K562 (cell line): ENCODE measurements around the gene THADA. TPM values are rescaled to one million over a fixed set of nuclear protein-coding genes. Genes with fewer than 3 reads are reported as not detected.

ENCODE experiments used
- ASH1L ChIP-seq: fragments of 450-650 bp; IDR thresholded peaks from 2 replicates; pipeline ENCODE4 v1.6.1; 2018; ENCODE audit warnings: borderline replicate concordance, mild to moderate bottlenecking, low read depth; ENCODE audit not compliant: partially characterized antibody
- CBX8 ChIP-seq: fragments of 200-600 bp; sonication (generic); IDR thresholded peaks from 2 replicates; pipeline ENCODE4 v1.6.1; 2012; ENCODE audit warnings: borderline replicate concordance, mixed run types, low read depth, mild to moderate bottlenecking, moderate library complexity, mixed read lengths, low read length, control low read depth, inconsistent platforms; ENCODE audit not compliant: poor library complexity, severe bottlenecking; ENCODE audit errors: extremely low read depth
- HCFC1 ChIP-seq: IDR thresholded peaks from 2 replicates; pipeline ENCODE4 v1.6.1; 2012; ENCODE audit warnings: low read depth, low read length, improper control_type of control experiment
- HDAC1 ChIP-seq, 2 experiments: fragments of 450-650 bp; IDR thresholded peaks; 2 replicates each; pipeline ENCODE4 v1.6.1; 2016 to 2017; ENCODE audit warnings: inconsistent platforms in 1 of 2, mild to moderate bottlenecking in 1 of 2, moderate library complexity in 1 of 2
- NFE2 ChIP-seq: IDR thresholded peaks from 2 replicates; pipeline ENCODE4 v1.6.1; 2014; ENCODE audit warnings: antibody characterized with exemption, low read depth
- PCBP1 ChIP-seq: fragments of 200-400 bp; formaldehyde crosslinking; IDR thresholded peaks from 2 replicates; pipeline ENCODE4 v1.6.1; 2018; ENCODE audit warnings: mild to moderate bottlenecking, low read depth, low read length; ENCODE audit not compliant: poor library complexity, severe bottlenecking
- POLR3G ChIP-seq: IDR thresholded peaks from 2 replicates; pipeline ENCODE4 v1.6.1; 2011; ENCODE audit not compliant: insufficient read length, insufficient replicate concordance; ENCODE audit errors: extremely low read depth
- RBM17 ChIP-seq: fragments of 200-400 bp; formaldehyde crosslinking; IDR thresholded peaks from 2 replicates; pipeline ENCODE4 v1.6.1; 2017; ENCODE audit warnings: low read depth, mild to moderate bottlenecking, low read length, borderline replicate concordance
- XRCC4 ChIP-seq: IDR thresholded peaks from one replicate; pipeline ENCODE4 v1.6.1; 2011; ENCODE audit not compliant: insufficient read depth, insufficient read length; ENCODE audit errors: extremely low read depth
- ZKSCAN8 ChIP-seq: fragments of 200-800 bp; sonication (Bioruptor generic); IDR thresholded peaks from 2 replicates; pipeline ENCODE4 v1.6.1; 2016; ENCODE audit warnings: missing genetic modification characterization, missing compliant biosample characterization
- ZNF3 ChIP-seq: fragments of 250-450 bp; sonication (Bioruptor Pico); IDR thresholded peaks from 2 replicates; pipeline ENCODE4 v1.5.0; 2021; ENCODE audit warnings: mild to moderate bottlenecking, moderate library complexity
- polyA plus RNA-seq, 8 experiments: library from polyadenylated mRNA; depleted of rRNA in 4 of 8; stranded (reverse) in 5 of 8; unstranded in 3 of 8; fragments of >200 nt; fragmentation: Nextera tagmentation in 2 of 8; fragmentation: Illumina TruSeq in 1 of 8; extraction: Ambion mirVana in 2 of 8; extraction: Trizol in 1 of 8; gene quantifications; 2 replicates each; pipeline versions ENCODE4 v1.2.1 to v1.2.3, GENCODE V29; 2011 to 2014; ENCODE audit warnings: inconsistent platforms in 1 of 8, missing spikeins in 1 of 8
- total RNA-seq, 7 experiments: library from RNA; depleted of rRNA in 6 of 7; stranded (reverse); fragments of >200 nt in 6 of 7; fragmentation: Illumina TruSeq in 2 of 7; extraction: Trizol in 2 of 7; gene quantifications; 2 replicates each; pipeline versions ENCODE4 v1.2.1 to v1.2.3, GENCODE V29; 2011 to 2021; ENCODE audit warnings: low replicate concordance in 1 of 7
- TF ChIP-seq, protein P1 (sequence below), 2 experiments: fragments of 450-650 bp in 1 of 2; IDR thresholded peaks; 2 replicates each; pipeline ENCODE4 v1.6.1; 2011 to 2017; ENCODE audit warnings: low read depth in 2 of 2, antibody characterized with exemption in 1 of 2, borderline replicate concordance in 1 of 2, low read length in 1 of 2, mild to moderate bottlenecking in 1 of 2, mixed read lengths in 1 of 2; ENCODE audit not compliant: control insufficient read depth in 1 of 2
- TF ChIP-seq, protein P2 (sequence below): fragments of 250-450 bp; sonication (Bioruptor Pico); IDR thresholded peaks from 2 replicates; pipeline ENCODE4 v1.5.0; 2022; ENCODE audit warnings: mild to moderate bottlenecking
- TF ChIP-seq, protein P3 (sequence below): fragments of 450-650 bp; formaldehyde crosslinking; IDR thresholded peaks from 2 replicates; pipeline ENCODE4 v1.4.0; 2020; ENCODE audit warnings: mild to moderate bottlenecking, moderate library complexity
- TF ChIP-seq, protein P4 (sequence below): fragments of 150-350 bp; IDR thresholded peaks from 2 replicates; pipeline ENCODE4 v1.6.1; 2014; ENCODE audit warnings: low read depth, mild to moderate bottlenecking, low read length, borderline replicate concordance

The THADA gene
- total and polyA plus RNA-seq, 9 of the 15 experiments (the other 6 are each of a cell fraction or from before 2014, with no cell fraction given) = 17.8 to 34.7 (median 31.9) TPM

DNA sequence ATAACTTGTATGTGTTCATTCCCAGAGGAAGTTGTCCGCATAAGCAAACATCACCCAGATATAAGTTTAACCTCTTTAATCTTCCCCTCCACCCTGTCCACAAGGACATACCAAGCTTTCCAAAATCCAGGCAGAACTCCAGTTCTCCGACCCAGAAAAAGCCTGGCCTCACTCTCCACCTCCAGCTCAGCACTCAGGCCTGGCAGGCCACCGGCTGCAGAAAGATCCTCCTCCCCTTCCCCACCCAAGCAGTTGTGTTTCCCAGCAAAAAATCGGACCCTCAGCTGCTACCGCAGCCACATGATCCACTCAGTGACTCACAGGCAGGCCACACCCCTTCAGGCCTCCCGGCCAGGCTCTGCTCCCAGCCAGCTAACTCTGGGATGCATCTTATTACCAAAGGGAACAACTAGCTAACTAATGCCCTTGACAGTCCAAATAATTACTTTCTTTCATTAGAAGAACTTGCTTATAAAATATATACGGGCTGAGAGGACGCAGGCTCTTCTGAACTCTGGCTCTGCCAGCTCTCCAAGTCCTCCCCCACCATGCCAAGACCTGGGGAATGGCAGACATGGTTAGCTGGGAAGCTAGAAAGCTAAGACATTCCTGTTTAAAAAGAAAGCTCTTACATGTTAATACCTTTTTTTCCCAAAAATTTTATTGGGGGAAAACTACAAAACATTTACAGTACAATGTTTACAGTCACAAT lies 373.9 kb downstream of the THADA start (continued):
- TF ChIP-seq, protein P1, sequence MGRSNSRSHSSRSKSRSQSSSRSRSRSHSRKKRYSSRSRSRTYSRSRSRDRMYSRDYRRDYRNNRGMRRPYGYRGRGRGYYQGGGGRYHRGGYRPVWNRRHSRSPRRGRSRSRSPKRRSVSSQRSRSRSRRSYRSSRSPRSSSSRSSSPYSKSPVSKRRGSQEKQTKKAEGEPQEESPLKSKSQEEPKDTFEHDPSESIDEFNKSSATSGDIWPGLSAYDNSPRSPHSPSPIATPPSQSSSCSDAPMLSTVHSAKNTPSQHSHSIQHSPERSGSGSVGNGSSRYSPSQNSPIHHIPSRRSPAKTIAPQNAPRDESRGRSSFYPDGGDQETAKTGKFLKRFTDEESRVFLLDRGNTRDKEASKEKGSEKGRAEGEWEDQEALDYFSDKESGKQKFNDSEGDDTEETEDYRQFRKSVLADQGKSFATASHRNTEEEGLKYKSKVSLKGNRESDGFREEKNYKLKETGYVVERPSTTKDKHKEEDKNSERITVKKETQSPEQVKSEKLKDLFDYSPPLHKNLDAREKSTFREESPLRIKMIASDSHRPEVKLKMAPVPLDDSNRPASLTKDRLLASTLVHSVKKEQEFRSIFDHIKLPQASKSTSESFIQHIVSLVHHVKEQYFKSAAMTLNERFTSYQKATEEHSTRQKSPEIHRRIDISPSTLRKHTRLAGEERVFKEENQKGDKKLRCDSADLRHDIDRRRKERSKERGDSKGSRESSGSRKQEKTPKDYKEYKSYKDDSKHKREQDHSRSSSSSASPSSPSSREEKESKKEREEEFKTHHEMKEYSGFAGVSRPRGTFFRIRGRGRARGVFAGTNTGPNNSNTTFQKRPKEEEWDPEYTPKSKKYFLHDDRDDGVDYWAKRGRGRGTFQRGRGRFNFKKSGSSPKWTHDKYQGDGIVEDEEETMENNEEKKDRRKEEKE (IDR thresholded peaks at IDR 0.05; ENCODE audit: borderline replicate concordance in 1 of 2, control insufficient read depth in 1 of 2, low read depth in 2 of 2, low read length in 1 of 2) = no peak
- TF ChIP-seq HCFC1 (peak; percentile 35; the same call in 1 of the 2 replicates), POLR3G (no peak), ZKSCAN8 (CRISPR knock-in tag) (no peak), RBM17 (no peak), HDAC1 (IDR thresholded peaks at IDR 0.05) (peak in 1 of 2 experiments; percentile 93; a peak in 2 of 4 replicates), PCBP1 (no peak), ZNF3 (no peak), NFE2 (no peak), ASH1L (no peak), XRCC4 (no peak), CBX8 (no peak)
- TF ChIP-seq, protein P2, sequence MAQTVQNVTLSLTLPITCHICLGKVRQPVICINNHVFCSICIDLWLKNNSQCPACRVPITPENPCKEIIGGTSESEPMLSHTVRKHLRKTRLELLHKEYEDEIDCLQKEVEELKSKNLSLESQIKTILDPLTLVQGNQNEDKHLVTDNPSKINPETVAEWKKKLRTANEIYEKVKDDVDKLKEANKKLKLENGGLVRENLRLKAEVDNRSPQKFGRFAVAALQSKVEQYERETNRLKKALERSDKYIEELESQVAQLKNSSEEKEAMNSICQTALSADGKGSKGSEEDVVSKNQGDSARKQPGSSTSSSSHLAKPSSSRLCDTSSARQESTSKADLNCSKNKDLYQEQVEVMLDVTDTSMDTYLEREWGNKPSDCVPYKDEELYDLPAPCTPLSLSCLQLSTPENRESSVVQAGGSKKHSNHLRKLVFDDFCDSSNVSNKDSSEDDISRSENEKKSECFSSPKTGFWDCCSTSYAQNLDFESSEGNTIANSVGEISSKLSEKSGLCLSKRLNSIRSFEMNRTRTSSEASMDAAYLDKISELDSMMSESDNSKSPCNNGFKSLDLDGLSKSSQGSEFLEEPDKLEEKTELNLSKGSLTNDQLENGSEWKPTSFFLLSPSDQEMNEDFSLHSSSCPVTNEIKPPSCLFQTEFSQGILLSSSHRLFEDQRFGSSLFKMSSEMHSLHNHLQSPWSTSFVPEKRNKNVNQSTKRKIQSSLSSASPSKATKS = peak; percentile 80; the same call in 1 of the 2 replicates
- TF ChIP-seq, protein P3, sequence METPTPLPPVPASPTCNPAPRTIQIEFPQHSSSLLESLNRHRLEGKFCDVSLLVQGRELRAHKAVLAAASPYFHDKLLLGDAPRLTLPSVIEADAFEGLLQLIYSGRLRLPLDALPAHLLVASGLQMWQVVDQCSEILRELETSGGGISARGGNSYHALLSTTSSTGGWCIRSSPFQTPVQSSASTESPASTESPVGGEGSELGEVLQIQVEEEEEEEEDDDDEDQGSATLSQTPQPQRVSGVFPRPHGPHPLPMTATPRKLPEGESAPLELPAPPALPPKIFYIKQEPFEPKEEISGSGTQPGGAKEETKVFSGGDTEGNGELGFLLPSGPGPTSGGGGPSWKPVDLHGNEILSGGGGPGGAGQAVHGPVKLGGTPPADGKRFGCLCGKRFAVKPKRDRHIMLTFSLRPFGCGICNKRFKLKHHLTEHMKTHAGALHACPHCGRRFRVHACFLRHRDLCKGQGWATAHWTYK (CRISPR knock-in tag) = peak; percentile 54; the same call in 1 of the 2 replicates
- TF ChIP-seq, protein P4, sequence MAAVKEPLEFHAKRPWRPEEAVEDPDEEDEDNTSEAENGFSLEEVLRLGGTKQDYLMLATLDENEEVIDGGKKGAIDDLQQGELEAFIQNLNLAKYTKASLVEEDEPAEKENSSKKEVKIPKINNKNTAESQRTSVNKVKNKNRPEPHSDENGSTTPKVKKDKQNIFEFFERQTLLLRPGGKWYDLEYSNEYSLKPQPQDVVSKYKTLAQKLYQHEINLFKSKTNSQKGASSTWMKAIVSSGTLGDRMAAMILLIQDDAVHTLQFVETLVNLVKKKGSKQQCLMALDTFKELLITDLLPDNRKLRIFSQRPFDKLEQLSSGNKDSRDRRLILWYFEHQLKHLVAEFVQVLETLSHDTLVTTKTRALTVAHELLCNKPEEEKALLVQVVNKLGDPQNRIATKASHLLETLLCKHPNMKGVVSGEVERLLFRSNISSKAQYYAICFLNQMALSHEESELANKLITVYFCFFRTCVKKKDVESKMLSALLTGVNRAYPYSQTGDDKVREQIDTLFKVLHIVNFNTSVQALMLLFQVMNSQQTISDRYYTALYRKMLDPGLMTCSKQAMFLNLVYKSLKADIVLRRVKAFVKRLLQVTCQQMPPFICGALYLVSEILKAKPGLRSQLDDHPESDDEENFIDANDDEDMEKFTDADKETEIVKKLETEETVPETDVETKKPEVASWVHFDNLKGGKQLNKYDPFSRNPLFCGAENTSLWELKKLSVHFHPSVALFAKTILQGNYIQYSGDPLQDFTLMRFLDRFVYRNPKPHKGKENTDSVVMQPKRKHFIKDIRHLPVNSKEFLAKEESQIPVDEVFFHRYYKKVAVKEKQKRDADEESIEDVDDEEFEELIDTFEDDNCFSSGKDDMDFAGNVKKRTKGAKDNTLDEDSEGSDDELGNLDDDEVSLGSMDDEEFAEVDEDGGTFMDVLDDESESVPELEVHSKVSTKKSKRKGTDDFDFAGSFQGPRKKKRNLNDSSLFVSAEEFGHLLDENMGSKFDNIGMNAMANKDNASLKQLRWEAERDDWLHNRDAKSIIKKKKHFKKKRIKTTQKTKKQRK = no peak
